ENCODE measurements around the gene FMNL1. TPM values are rescaled to one million over a fixed set of nuclear protein-coding genes. Genes with fewer than 3 reads are reported as not detected.

The FMNL1 gene
- polyA plus RNA-seq, 3 donors: 23.8 to 826 (median 24.8) TPM

- peaks cover 43% of the 10 kb centered on the region for H4K20me1 ChIP-seq (ENCODE audit: insufficient read depth, low read length)
- H3K4me3 ChIP-seq (replicated peaks in 1 of 3; ENCODE audit: low read depth in 2 of 3, low read length in 3 of 3): no peak overlapping the region
- no peak overlapping the region for H3K9ac ChIP-seq (ENCODE audit: insufficient read depth, low read length, poor library complexity, severe bottlenecking)
- no peaks in the 10 kb centered on the region for H3K9me3 ChIP-seq (replicated peaks in 1 of 2; ENCODE audit: control insufficient read depth in 1 of 2, insufficient read depth in 1 of 2, low read length in 2 of 2)
- WGBS (ENCODE audit: insufficient coverage): no CpG with 5 or more reads among the region's 6 CpGs
- Mint-ChIP-seq H3K36me3 (peaks cover 54 to 81% of the 10 kb centered on the region in 2 donors), H3K9me3 (no peaks in the 10 kb centered on the region), H3K27me3 (ENCODE audit: low read depth in 3 of 3) (peaks cover 0 to 2% (median 0%) of the 10 kb centered on the region in 3 donors), H3K27ac (no peak overlapping the region), H3K4me1 (peaks cover 9% of the 10 kb centered on the region), H3K4me3 (no peak overlapping the region)
- TF ChIP-seq CTCF (IDR thresholded peaks at IDR 0.05): no peak
- peaks cover 38 to 76% of the 10 kb centered on the region in 2 donors for H3K36me3 ChIP-seq (replicated peaks in 1 of 2; ENCODE audit: control insufficient read depth in 1 of 2, insufficient read depth in 2 of 2, low read length in 2 of 2)
- intact Hi-C loops (cut with micrococcal nuclease): loop anchor here in 1 of 2 donors (5.0 kb wide), 1 partner anchor 36 kb away; no protein-coding TSS in a partner anchor
- peaks cover 3 to 5% of the 10 kb centered on the region in 2 donors for H3K4me1 ChIP-seq (ENCODE audit: control insufficient read depth in 1 of 2, insufficient read depth in 2 of 2, low read length in 2 of 2)
- no peaks in the 10 kb centered on the region for H3K79me2 ChIP-seq (ENCODE audit: insufficient read depth, low read length)
- no peak overlapping the region for H3K27ac ChIP-seq (ENCODE audit: low read depth in 1 of 2, low read length in 2 of 2)
- DNase-seq: no peak
- H3K4me2 ChIP-seq (replicated peaks; ENCODE audit: extremely low read depth, low read length, poor library complexity, severe bottlenecking): no peak overlapping the region
- no peak overlapping the region for H2AFZ ChIP-seq (ENCODE audit: insufficient read depth, low read depth, low read length, poor library complexity, severe bottlenecking)
- H3K27me3 ChIP-seq (ENCODE audit: control insufficient read depth in 2 of 2, insufficient read depth in 2 of 2, low read length in 2 of 2): no peaks in the 10 kb centered on the region
Observed at GRCh38 chr17:45276031-45276430, 54.3 kb downstream of the FMNL1 start.

GRCh38 chr17:45277216-45277849 lies 55.6 kb downstream of the FMNL1 start:
- peaks cover 47 to 77% of the 10 kb centered on the region in 2 donors for H3K36me3 Mint-ChIP-seq
- Histone ChIP-seq H4K20me1 (ENCODE audit: insufficient read depth, low read length) (peaks cover 46% of the 10 kb centered on the region), H3K4me2 (replicated peaks; ENCODE audit: extremely low read depth, low read length, poor library complexity, severe bottlenecking) (no peak overlapping the region)

More at GRCh38 chr17:45277216-45277849, 55.6 kb downstream of the FMNL1 start:
- Mint-ChIP-seq H3K27me3 (ENCODE audit: low read depth in 3 of 3) (peaks cover 0 to 2% (median 0%) of the 10 kb centered on the region in 3 donors), H3K4me1 (peaks cover 9% of the 10 kb centered on the region), H3K27ac (peak overlapping the region in 2 of 7 donors; percentile 6 to 32), H3K9me3 (no peaks in the 10 kb centered on the region), H3K4me3 (no peak overlapping the region)
- Histone ChIP-seq H3K9ac (ENCODE audit: insufficient read depth, low read length, poor library complexity, severe bottlenecking) (no peak overlapping the region), H3K36me3 (replicated peaks in 1 of 2; ENCODE audit: control insufficient read depth in 1 of 2, insufficient read depth in 2 of 2, low read length in 2 of 2) (peaks cover 35 to 75% of the 10 kb centered on the region in 2 donors), H3K4me3 (replicated peaks in 1 of 3; ENCODE audit: low read depth in 2 of 3, low read length in 3 of 3) (no peak overlapping the region), H3K4me1 (ENCODE audit: control insufficient read depth in 1 of 2, insufficient read depth in 2 of 2, low read length in 2 of 2) (peaks cover 3 to 5% of the 10 kb centered on the region in 2 donors), H3K79me2 (ENCODE audit: insufficient read depth, low read length) (no peaks in the 10 kb centered on the region), H3K27ac (ENCODE audit: low read depth in 1 of 2, low read length in 2 of 2) (no peak overlapping the region), H2AFZ (ENCODE audit: insufficient read depth, low read depth, low read length, poor library complexity, severe bottlenecking) (no peak overlapping the region), H3K9me3 (replicated peaks in 1 of 2; ENCODE audit: control insufficient read depth in 1 of 2, insufficient read depth in 1 of 2, low read length in 2 of 2) (no peaks in the 10 kb centered on the region), H3K27me3 (ENCODE audit: control insufficient read depth in 2 of 2, insufficient read depth in 2 of 2, low read length in 2 of 2) (no peaks in the 10 kb centered on the region)
- peak; percentile 79 for TF ChIP-seq CTCF (IDR thresholded peaks at IDR 0.05)
- peak; percentile 87 to 94 (median 91) for DNase-seq
- intact Hi-C loops (cut with micrococcal nuclease): loop anchor here (1.0 to 5.0 kb wide), 2 partner anchors 35 to 108 kb away; no protein-coding TSS in a partner anchor
- WGBS (ENCODE audit: insufficient coverage): 44% methylated on average over 15 of the region's 16 CpGs

Data from CD14-positive monocyte (primary cell).